T follicular helper cell (primary cell): ENCODE data around the gene MEIS2.

Experiments
- DNase-seq: peaks from one replicate; pipeline ENCODE4 v3.0.0-alpha.2; 2020; ENCODE audit warnings: low read depth

MEIS2 gene

GRCh38 chr15:37112971-37113670, 12.8 kb upstream of the MEIS2 start:
- no peak for DNase-seq

GRCh38 chr15:37112171-37112570, 11.8 kb upstream of the MEIS2 start:
- DNase-seq: no peak

GRCh38 chr15:37111427-37111717, 11.0 kb upstream of the MEIS2 start:
- DNase-seq: no peak

- no peak for DNase-seq
Measured at GRCh38 chr15:37109872-37110572, 9.7 kb upstream of the MEIS2 start.

- DNase-seq: no peak
Measured at GRCh38 chr15:37109168-37109871, 9.0 kb upstream of the MEIS2 start.

GRCh38 chr15:37108381-37109167, 8.2 kb upstream of the MEIS2 start:
- no peak for DNase-seq

- no peak for DNase-seq
Measured at GRCh38 chr15:37107744-37108380, 7.5 kb upstream of the MEIS2 start.

- no peak for DNase-seq
Measured at GRCh38 chr15:37107071-37107743, 6.9 kb upstream of the MEIS2 start.

GRCh38 chr15:37106490-37107001, 6.2 kb upstream of the MEIS2 start:
- no peak for DNase-seq

GRCh38 chr15:37105889-37106288, 5.5 kb upstream of the MEIS2 start:
- DNase-seq: no peak

- DNase-seq: no peak
Measured at GRCh38 chr15:37105029-37105428, 4.7 kb upstream of the MEIS2 start.

- no peak for DNase-seq
Measured at GRCh38 chr15:37104424-37104981, 4.2 kb upstream of the MEIS2 start.

GRCh38 chr15:37103475-37104423, 3.4 kb upstream of the MEIS2 start:
- no peak for DNase-seq

GRCh38 chr15:37103163-37103435, 2.8 kb upstream of the MEIS2 start:
- DNase-seq: no peak

GRCh38 chr15:37102305-37103162, 2.2 kb upstream of the MEIS2 start:
- no peak for DNase-seq

- no peak for DNase-seq
Measured at GRCh38 chr15:37101980-37102304, 1.6 kb upstream of the MEIS2 start.

GRCh38 chr15:37100966-37101215, 542 bp upstream of the MEIS2 start:
- DNase-seq: no peak

GRCh38 chr15:37099319-37100108, 835 bp downstream of the MEIS2 start:
- no peak for DNase-seq
